Measurements from ENCODE around the gene MED13L. TPM values are rescaled to one million over a fixed set of nuclear protein-coding genes. Genes with fewer than 3 reads are reported as not detected.
A peak's percentile ranks its signal among the peaks of the same experiment; 100 is the strongest.

The MED13L gene
- total and polyA plus RNA-seq, 2 donors (not counting 1 experiment from before 2014, with no cell fraction given): 20.3 to 207 TPM

GRCh38 chr12:116244474-116245090 lies 32.9 kb downstream of the MED13L start:
- 95% methylated on average over 2 of the region's 6 CpGs for WGBS (ENCODE audit: insufficient coverage)
- peaks cover 99% of the 10 kb centered on the region for H3K79me2 ChIP-seq (ENCODE audit: control insufficient read depth, insufficient read depth, low read length)

More at GRCh38 chr12:116244474-116245090, 32.9 kb downstream of the MED13L start:
- Histone ChIP-seq H3K4me2 (replicated peaks; ENCODE audit: low read depth, low read length, poor library complexity, severe bottlenecking) (peak overlapping the region; percentile 12), H2AFZ (ENCODE audit: insufficient read depth, low read depth, low read length, poor library complexity, severe bottlenecking) (no peak overlapping the region), H3K4me3 (ENCODE audit: control extremely low read depth in 1 of 5, extremely low read depth in 1 of 5, insufficient read depth in 1 of 5, low read depth in 2 of 5, low read length in 4 of 5) (no peak overlapping the region), H4K20me1 (ENCODE audit: control insufficient read depth, insufficient read depth, low read length, poor library complexity, severe bottlenecking) (peaks cover 64% of the 10 kb centered on the region), H3K27me3 (replicated peaks in 1 of 4; ENCODE audit: control extremely low read depth in 1 of 4, control insufficient read depth in 3 of 4, insufficient read depth in 4 of 4, low read length in 3 of 4) (no peaks in the 10 kb centered on the region), H3K9ac (ENCODE audit: low read length) (no peak overlapping the region), H3K36me3 (replicated peaks in 1 of 2; ENCODE audit: control extremely low read depth in 1 of 2, control insufficient read depth in 1 of 2, extremely low read depth in 1 of 2, insufficient read depth in 2 of 2, low read length in 1 of 2) (no peaks in the 10 kb centered on the region), H3K9me3 (ENCODE audit: control extremely low read depth in 1 of 3, control insufficient read depth in 2 of 3, insufficient read depth in 1 of 3, low read length in 2 of 3) (peaks cover 0 to under 1% (median 0%) of the 10 kb centered on the region in 3 donors), H3K4me1 (ENCODE audit: control insufficient read depth in 2 of 2, insufficient read depth in 2 of 2, low read length in 2 of 2) (peaks cover 41 to 60% of the 10 kb centered on the region in 2 donors), H3K27ac (ENCODE audit: low read length in 2 of 2) (peak overlapping the region in 1 of 2 donors; percentile 54)
- H3K4me3 Mint-ChIP-seq: peak overlapping the region; percentile 40
- no peak for ATAC-seq (ENCODE audit: low read depth)
- TF ChIP-seq CTCF (IDR thresholded peaks at IDR 0.05) (no peak), EZH2 (IDR thresholded peaks at IDR 0.05; ENCODE audit: borderline replicate concordance, insufficient read depth, low read depth, low read length, poor library complexity, severe bottlenecking) (no peak)
- ChIA-PET POLR2A (no interaction called here), CTCF (interaction anchor here (1.5 to 3.9 kb wide), 4 partner anchors 8 to 32 kb away, joined by 4 to 18 read pairs (median 5); no protein-coding TSS in a partner anchor)
- DNase-seq: no peak
- intact Hi-C loops (cut with micrococcal nuclease): loop anchor here (2.0 to 5.0 kb wide), 2 partner anchors 14 to 33 kb away; partner anchors contain the start of gene MED13L
- peaks cover 79% of the 10 kb centered on the region for H3K4me1 Mint-ChIP-seq
- H3K9me3 Mint-ChIP-seq (ENCODE audit: insufficient read depth): no peaks in the 10 kb centered on the region
- no peaks in the 10 kb centered on the region for H3K27me3 Mint-ChIP-seq
- peak overlapping the region; percentile 41 for H3K27ac Mint-ChIP-seq

Data from B cell (primary cell).